Right lung (tissue), 5 donors: ENCODE measurements around the gene THEM4. TPM values are rescaled to one million over a fixed set of nuclear protein-coding genes. Genes with fewer than 3 reads are reported as not detected.
A peak's percentile ranks its signal among the peaks of the same experiment; 100 is the strongest.
"Not testable (repeated sequence)": the region's sequence is repeated elsewhere in the genome, so short reads cannot be mapped to it uniquely, and the experiment has no call there.

Source experiments
- DNase-seq, 2 donors: peaks; one replicate each; pipeline ENCODE4 v3.0.0-alpha.2; 2013
- polyA plus RNA-seq, 5 donors: library from polyadenylated mRNA; unstranded; fragments of 120-200 nt; gene quantifications; one replicate each; pipeline versions ENCODE4 v1.2.1 to v1.2.3, GENCODE V29; 2013; ENCODE audit warnings: inconsistent platforms in 1 of 5, low replicate concordance in 1 of 5; ENCODE audit not compliant: insufficient read length in 5 of 5, insufficient read depth in 1 of 5

Gene THEM4
- polyA plus RNA-seq, 5 donors, result 27.7 to 38.1 (median 33.1) TPM

- DNase-seq, result no peak
These were observed 48.7 kb downstream of the THEM4 start for GRCh38 chr1:151860504-151861187.

DNA sequence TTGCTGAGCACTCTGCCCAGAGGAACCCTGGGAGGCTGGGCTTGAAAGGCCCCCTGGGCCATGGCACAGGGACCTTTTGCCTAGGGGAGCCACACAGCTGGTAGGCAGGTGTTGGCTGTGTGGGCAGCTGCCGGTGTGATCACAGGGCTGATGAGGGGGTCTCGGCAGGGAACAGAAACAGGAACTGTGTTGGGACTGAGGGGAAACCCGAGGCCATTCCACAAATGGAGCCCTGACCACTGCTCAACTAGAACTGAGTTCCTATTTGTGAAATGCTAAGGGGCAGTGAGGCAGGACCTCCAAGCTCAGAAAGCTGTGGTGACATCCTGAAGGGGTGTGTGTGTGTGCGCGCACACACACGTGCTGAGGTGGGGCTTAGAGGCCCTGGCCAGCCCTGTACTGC lies 49.4 kb downstream of the THEM4 start:
- DNase-seq, result no peak

DNA sequence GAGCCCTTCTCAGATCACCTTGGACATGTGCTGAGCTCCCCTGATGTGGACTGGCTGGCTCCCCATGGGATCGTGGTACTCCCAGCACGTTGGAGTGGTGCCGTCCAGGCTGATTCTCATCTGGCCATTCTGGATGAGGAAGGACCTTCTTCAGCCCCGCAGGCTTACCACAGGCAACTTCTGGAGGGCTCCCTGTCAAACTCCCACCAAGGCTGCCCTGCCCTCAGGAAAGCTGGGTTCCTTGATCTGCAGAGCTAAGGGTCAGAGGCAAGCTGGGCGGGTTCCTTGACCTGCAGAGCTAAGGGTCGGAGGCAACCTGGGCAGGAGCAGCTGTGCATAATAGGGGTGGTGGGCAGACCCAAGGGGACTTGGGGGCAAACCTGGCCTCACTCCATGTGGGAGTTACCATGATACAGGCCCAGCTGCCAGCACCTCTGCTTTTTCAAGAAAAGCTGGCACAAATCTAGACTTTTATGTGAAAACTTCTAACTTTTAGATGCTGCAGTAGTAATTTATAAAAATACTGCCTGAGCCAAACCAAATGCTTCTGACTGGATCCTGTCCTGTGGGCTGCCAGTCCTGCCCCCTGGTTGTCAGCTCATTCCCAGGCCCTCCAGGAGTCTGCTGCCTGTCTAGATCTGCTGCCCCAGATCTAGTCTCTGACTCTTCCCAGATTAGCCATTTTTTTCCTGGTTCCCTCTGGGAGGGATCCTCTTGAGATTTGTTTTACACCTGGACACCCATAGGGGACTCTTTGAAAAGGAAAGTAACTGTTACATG lies 50.2 kb downstream of the THEM4 start:
- DNase-seq, result no peak

GRCh38 chr1:151858030-151858746 lies 51.1 kb downstream of the THEM4 start:
- DNase-seq, result no peak

DNA sequence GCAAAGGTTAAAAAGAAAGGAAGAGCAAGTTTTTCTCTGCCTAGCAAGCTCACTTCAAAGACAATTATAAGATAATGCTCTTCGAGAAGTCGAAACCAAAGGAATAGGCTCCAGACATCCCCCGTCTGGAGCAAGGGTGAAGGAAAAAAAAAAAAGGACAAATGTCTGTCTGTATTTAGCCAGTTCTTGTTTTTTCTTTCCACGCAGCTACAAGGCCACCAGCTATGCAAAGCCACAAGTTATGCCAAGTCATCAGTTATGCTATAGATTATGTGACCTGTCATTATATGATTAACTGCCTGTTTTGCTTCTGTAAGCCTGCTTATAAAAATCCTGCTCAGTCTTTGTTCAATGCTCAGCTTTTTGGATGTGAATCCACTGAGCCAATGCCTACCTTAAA lies 53.4 kb downstream of the THEM4 start:
- DNase-seq, result no peak

- DNase-seq, result not testable (repeated sequence)
These were observed 53.8 kb downstream of the THEM4 start for GRCh38 chr1:151855516-151855915.

GRCh38 chr1:151854658-151855057 lies 54.7 kb downstream of the THEM4 start:
- DNase-seq, result no peak

DNA sequence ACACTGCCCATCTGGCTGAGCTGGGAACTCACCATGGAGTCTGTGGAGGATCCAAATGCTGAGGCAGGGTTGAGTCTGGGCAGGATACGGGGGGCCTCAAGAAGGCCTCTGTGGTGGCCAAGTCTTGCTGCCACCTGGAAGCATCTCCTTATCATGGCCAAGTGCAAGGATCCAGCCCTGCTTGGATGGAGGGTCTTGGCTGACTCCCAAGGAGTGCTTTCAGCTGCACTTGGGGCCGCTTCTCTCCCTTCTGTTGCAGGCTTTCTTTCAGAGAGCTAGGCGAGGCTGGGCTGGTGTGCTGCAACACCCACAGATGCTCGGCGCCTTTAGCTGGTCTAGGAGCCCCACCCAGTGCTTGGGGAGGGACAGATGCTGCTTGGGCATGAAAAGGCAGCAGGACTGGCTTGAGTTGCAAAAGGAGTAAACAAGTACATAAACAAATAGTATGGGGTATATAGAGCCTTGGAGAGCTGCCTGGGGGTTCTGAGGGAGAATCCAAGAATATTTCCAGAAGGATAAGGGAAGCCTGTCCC lies 55.8 kb downstream of the THEM4 start, which contains the start of gene THEM5:
THEM5 (minus strand) TSS at position 302 of the 533 bp plus-strand sequence; CDS start at position 155, 147 bp downstream.
- no peak for DNase-seq

DNA sequence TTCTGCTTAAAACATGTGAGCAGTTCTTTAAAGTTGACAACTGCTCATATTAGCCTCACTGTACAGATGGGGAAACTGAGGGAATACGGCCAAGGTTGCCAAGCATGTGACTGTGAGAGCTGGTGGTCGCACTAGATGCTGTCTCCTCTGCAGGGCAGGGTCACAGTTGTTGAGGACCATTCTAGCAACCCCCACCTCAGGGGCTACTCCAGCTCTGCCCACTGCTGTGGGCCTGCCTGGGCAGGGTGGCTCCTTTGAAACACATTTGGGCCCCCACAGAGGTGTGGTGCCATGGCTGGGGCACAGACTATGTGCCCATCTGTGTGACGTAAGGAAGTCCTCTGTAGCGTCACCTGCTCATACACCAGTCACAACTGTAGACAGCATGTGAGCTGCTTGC lies 56.6 kb downstream of the THEM4 start:
- no peak for DNase-seq

GRCh38 chr1:151851886-151852285 lies 57.4 kb downstream of the THEM4 start:
- DNase-seq, result no peak

DNA sequence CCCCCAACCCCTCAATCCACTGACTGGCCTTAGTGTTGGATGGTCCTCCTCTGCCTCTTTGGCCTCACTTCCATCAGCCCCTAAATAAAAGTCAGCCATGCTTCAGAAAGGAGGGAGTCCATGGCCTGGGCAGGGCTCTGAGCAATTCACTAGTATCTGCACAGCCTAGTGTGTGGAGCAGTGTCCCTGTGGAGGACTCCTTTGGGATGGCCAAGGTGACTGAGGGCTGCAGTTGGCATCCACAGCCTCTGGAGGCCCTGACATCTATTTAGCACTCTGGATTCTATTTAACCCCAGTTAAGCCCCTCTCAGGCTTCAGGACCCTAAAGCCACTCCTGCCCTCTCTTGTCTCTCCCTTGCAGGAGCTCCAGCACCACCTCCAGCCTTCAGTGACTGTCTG lies 59.4 kb downstream of the THEM4 start:
- no peak for DNase-seq

DNA sequence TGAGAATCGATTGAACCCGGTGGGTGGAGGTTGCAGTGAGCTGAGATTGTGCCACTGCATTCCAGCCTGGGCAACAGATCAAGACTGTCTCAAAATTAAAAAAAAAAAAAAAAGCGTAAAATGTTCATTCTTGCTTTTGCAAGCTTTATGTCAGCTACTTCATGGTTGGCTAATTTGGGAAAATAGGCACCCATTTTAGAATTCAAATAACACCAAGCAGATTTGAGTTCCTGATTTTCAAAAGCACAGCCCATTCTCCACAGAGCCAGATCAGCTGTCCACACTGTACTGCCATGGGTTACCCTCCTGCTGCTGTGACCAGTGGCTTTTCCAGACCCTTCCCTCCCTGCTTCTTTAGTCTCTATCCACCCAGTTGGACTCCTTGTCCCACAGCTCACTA lies 60.2 kb downstream of the THEM4 start:
- no peak for DNase-seq

GRCh38 chr1:151847867-151848596 lies 61.3 kb downstream of the THEM4 start:
- DNase-seq, result peak; percentile 73 to 81

DNA sequence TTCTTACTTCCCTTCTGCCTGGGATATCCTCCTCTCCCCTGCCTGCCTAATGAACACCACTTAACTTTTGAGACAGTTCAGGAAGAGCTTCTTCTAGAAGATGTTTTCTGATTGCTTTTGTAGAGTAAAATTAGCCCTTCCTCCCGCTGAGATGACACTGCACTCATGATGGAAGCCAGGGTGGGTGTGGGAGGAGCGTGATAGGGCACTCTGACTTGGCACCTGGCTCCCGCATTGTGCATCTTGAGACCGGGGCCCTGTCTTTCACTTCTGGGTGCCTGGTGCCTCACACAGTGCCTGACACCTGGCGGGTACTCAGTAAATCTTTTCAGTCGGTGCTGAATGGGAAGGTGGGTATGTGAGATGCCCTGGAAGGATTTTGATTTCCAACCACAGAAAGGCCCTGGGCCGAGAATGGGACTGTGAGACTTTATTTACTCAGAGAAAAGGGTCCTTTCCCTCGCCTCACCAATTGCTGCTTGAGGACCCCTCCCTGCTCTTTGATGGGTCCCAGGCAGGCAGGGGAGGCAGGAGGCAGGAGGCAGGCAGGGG lies 62.5 kb downstream of the THEM4 start:
- DNase-seq, result no peak

DNA sequence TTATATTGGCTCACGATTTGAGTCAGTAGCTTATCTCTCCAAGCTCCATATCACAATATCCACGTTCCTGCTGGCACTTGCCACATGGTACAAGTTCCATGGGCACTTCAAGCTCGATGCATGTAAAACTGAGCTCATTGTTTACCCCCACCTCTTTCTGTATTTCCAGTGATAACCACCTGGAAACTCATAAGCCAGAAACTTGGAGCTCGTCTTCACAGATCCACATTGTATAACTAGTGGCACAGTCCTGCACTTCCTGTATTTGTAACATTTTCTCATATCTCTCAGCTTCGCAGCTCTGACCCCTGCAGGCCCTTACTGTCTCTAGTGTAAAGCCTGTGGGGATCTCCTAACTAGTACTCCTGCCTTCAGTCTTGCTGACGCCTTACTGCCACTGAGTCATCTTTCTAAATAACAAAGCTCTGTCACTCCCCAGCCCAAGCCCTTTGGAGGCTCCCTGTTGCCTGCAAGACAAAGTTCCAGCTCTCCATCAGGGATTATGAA lies 63.2 kb downstream of the THEM4 start:
- DNase-seq, result no peak

GRCh38 chr1:151843398-151843797 lies 65.9 kb downstream of the THEM4 start:
- no peak for DNase-seq

DNA sequence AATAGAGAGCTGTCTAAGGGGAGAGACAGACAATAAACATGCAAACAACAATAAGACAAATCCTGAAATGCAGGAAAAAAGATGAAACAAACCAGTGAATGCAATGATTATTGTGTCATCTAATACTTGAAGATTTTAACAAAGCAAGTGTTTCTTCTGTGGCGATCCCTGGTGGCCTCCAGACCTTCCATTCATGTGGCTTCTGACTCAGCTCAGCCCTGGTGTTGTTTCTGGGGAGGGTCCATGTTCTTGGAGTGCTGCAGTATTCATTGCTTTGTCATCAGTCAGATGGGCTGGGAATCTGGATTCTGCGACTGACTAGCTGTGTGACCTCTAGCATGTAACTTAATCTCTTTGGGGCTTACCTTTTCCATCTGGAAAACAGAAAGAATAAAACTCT lies 68.2 kb downstream of the THEM4 start:
- DNase-seq, result no peak

DNA sequence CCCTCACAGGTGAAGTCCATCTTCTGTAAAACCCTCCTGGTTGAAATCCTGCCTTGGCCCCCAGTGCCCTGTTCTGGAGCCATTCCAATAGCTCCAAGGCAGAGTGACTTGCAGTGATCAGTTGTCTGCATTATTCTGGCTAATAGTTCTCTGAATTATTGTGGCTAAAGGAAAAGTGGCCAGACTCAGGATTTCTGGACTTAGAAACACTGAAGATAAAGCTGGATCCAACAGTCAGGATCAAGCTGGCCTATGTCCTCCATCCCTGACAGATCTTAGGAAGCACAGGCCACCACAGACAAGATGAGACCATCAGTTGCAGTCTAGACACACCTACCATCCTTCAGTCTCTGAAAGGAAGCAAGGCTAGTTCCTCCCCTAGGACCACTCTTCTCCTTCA lies 68.9 kb downstream of the THEM4 start:
- no peak for DNase-seq

DNA sequence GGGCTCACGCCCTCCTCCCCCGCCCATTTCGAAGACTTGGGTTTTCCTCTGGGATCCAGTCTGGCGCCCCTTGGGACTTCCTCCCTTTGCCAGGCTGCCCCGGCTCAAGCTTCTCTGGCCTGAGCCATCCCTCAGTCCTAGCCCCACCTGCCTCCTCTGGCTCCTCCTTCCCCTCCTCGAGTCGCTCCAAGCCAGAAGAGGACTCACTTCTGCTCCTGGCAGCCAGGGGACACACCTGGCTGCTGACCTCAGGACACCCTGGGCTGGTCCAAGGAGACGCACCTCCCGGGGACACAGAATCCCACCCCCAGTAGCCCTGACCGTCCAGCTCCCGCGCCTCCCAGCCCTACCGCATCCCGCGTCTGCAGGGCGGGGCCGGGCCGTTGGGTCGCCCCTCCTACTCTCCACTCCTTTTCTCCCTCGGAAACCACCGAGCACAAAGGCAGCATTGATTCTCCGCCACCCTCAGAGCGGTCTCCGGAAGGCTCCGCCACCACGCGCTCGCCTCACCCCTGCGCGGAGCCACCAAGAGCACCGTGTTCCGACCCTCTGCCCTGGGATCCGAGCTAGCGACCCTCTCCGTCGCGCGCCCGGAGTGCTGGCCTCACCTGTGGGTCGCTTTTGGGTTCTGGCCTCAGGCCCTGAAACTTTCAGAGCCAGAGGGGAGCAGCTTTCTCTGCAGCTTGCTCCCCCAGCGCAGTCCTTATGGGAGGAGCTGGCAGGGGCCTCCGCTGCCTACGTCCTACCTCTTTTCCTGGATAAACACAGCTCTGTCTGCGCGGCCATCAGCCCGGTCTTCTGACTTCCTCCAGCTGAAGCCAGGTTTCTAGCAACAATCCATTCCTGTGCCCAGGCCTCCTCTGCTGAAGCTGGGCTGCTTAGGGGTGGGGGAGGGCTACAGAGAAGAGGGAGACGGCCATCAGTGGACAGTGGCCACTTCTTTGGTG lies 69.6 kb downstream of the THEM4 start, which contains the start of gene C2CD4D:
C2CD4D (minus strand) TSS at position 364 of the 947 bp plus-strand sequence. CDS start 831 bp downstream, outside the sequence.
- peak; percentile 58 to 62 for DNase-seq

GRCh38 chr1:151839082-151839412 lies 70.3 kb downstream of the THEM4 start:
- no peak for DNase-seq
